AG08396 (cell line): ENCODE data around the gene GPR183.
A peak's percentile ranks its signal among the peaks of the same experiment; 100 is the strongest.

Experiments used
- DNase-seq: peaks from one replicate; pipeline ENCODE4 v3.0.0; 2012; ENCODE audit warnings: low spot score, mixed read lengths

Gene GPR183

DNA sequence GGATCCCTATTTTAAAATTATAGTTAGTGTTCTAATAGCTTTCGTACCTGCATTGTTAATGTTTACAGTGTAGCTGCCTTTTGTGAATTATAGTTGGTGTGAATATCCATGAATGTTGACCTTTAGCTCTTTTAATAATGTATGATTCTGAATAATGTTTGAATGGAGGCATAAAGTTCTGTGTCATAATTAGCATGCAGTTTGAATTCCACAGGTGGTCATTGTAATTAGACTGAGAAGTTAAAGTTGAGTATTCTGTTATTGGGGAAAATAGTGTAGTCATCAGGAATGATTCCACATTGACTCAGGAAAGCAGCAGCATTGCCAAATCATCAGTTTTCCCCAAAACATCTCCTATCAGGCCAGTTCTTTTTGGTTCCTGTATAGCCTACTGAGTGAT is 61.1 kb downstream of the GPR183 start:
- peak; percentile 22 for DNase-seq
